Retinal pigment epithelial cell (primary cell): ENCODE data around the gene S1PR3.

Source experiments
- DNase-seq: peaks from one replicate; pipeline ENCODE4 v3.0.0-alpha.2; 2010; ENCODE audit warnings: low read depth
- H3K4me3 ChIP-seq: 2 replicates; pipeline ENCODE4 v1.5.1; 2011; ENCODE audit warnings: mild to moderate bottlenecking, low read length, control low read depth, moderate library complexity
- CTCF ChIP-seq: conservative IDR thresholded peaks from 2 replicates; pipeline ENCODE4 v1.5.1; 2011; ENCODE audit warnings: low read depth, low read length, control low read depth, inconsistent platforms

The S1PR3 gene

DNA sequence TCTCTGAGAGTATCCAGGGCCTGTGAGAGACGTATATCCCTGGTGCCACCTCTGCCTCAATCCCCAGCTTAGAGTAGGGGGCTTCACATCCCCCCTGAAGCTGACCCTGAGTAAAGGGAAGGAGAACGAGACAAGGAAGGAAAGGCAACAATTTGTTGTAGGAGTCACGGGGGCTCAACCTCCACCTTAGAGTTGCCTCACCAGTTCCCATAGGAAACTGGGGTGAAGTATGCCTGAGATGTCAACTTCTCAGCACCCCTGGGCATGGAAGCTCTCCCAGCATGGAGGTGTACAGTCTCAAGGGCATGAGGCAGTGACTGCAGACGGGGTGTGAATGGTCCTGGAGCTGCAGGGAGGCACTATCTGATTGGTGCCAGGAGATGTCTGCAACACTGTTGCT lies 53.6 kb downstream of the S1PR3 start:
- no peak for DNase-seq
- no peak for TF ChIP-seq CTCF
- H3K4me3 ChIP-seq: no peak overlapping the region

GRCh38 chr9:89046832-89047231 lies 55.6 kb downstream of the S1PR3 start:
- no peak overlapping the region for H3K4me3 ChIP-seq
- no peak for DNase-seq
- TF ChIP-seq CTCF: no peak

DNA sequence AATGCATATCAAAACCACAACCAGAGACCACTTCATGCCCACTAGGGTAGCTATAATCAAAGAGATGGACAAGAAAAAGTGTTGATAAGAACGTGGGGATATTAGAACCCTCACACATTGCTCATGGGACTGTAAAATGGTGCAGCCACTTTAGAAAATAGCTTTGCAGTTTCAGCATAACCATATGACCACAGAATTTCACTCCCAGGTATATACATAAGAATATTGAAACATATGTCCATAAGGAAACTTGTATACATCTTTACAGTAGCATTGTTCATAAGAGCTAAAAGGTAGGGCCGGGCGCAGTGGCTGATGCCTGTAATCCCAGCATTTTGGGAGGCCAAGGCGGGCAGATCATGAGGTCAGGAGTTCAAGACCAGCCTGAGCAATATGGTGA lies 56.4 kb downstream of the S1PR3 start:
- TF ChIP-seq CTCF: no peak
- no peak overlapping the region for H3K4me3 ChIP-seq
- no peak for DNase-seq

GRCh38 chr9:89048616-89049015 lies 57.3 kb downstream of the S1PR3 start:
- H3K4me3 ChIP-seq: no peak overlapping the region
- TF ChIP-seq CTCF: no peak
- DNase-seq: no peak

DNA sequence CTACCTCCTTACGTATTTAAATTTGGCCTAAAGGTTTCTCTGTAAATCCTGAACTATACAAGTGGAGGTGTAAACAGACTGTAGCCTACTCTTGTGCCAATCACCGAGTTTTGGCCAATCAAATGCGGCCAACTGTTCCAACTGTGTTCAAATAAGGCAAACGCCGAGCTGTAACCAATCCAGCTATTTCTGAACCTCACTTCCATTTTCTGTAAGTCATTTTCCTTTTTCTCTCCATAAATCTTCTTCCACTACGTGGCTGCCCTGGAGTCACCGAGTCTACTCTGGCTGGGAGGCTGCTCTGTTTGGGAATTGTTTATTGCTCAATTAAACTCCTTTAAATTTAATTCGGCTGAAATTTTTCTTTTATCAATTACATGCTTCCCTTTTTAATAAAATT lies 58.4 kb downstream of the S1PR3 start:
- no peak for DNase-seq
- no peak overlapping the region for H3K4me3 ChIP-seq
- no peak for TF ChIP-seq CTCF

DNA sequence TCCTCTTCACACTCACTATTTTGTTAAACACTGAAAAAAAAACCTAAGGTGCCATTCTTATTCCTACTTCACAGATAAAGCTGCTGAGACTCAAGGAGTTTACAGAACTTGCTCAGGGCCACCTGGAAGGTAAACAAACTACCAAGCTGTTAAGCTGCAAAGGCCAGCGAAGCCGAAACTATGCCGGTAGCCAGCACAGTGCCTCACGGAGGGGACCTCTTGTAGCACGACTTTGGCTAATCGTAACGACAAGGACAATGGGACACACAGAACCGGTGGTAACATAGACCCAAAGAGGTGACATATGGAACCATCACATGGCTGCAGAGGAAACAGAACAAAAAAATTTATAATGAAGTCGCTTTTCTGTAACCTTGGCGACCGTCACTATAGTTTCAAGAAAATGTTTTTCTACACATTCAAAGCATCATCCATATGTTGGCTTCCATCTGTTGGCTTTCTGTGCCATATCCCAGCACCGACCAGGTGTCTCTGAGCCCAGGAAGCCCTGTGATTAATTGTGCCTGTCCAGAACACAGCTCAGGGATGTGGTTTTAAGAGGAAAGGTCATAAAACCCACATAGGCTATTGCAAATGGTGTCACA lies 60.3 kb downstream of the S1PR3 start:
- H3K4me3 ChIP-seq: no peak overlapping the region
- no peak for DNase-seq
- no peak for TF ChIP-seq CTCF

DNA sequence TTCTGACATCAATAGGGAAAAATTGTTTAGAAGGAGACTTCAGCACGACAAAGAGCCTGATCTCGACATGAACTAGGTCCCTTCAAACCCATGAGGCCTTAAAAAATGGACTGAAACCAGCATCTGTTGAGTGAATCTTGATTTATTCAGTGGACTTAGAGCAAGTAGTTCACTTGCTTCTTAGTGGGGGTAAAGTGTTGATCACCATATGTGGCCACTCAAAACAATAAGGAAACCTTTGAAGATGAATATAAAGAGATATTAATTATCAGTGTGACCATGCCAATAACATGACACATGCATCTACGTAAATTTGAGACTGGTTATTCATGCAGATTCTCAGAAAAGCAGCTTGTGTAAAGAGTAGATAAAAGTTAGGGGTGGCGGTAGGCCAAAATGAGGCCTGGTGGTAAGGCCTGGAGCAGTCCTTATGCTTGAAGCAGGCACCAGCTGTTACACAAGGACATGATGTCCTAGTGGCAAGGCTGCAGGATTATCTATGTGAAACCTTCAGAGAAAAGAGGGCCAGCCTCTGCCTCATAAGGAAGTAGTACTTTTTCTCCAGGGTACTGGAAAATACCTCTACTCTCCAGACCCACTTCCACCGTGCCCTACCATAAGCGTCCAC lies 61.3 kb downstream of the S1PR3 start:
- no peak for DNase-seq
- H3K4me3 ChIP-seq: no peak overlapping the region
- TF ChIP-seq CTCF: no peak
